GM12892 (cell line): ENCODE data around the gene NUAK2.

Source experiments
- DNase-seq: peaks from one replicate; pipeline ENCODE4 v3.0.0; 2011; ENCODE audit not compliant: insufficient read length
- FAIRE-seq: peaks from 2 replicates; lab custom pipeline; 2011; peaks lifted over from hg19 to GRCh38; lab: Jason Lieb, UNC
- POLR2A ChIP-seq: IDR thresholded peaks from 2 replicates; pipeline ENCODE4 v1.6.1; 2011; ENCODE audit warnings: low read depth, low read length, control low read depth
- POLR2AphosphoS5 ChIP-seq: IDR thresholded peaks from 2 replicates; pipeline ENCODE4 v1.6.1; 2011; ENCODE audit warnings: low read depth, low read length, control low read depth
- TAF1 ChIP-seq: IDR thresholded peaks from 2 replicates; pipeline ENCODE4 v1.6.1; 2011; ENCODE audit warnings: low read depth, mild to moderate bottlenecking, control low read depth, low read length, borderline replicate concordance

NUAK2 gene

DNA sequence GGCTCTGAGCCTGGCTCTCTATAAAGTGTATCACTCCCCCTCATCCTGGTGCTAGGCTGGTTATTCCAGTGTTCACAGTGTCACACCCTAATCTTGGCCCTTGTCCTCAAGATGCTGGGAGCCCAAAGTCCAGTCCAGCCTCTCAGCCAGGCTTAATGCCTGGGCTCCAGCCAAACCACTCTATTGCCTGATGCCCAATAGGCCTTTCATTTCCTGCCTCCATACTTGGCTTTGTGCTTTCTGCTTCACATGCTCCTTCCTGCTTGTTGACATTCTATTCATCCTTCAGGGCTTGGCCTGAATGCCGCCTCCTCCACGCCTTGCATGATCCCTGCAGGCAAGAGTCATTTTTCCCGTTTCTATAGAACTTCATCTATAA lies 33.5 kb upstream of the NUAK2 start:
- no peak for FAIRE-seq
- TF ChIP-seq POLR2A (no peak), TAF1 (no peak), POLR2AphosphoS5 (no peak)
- DNase-seq = no peak

DNA sequence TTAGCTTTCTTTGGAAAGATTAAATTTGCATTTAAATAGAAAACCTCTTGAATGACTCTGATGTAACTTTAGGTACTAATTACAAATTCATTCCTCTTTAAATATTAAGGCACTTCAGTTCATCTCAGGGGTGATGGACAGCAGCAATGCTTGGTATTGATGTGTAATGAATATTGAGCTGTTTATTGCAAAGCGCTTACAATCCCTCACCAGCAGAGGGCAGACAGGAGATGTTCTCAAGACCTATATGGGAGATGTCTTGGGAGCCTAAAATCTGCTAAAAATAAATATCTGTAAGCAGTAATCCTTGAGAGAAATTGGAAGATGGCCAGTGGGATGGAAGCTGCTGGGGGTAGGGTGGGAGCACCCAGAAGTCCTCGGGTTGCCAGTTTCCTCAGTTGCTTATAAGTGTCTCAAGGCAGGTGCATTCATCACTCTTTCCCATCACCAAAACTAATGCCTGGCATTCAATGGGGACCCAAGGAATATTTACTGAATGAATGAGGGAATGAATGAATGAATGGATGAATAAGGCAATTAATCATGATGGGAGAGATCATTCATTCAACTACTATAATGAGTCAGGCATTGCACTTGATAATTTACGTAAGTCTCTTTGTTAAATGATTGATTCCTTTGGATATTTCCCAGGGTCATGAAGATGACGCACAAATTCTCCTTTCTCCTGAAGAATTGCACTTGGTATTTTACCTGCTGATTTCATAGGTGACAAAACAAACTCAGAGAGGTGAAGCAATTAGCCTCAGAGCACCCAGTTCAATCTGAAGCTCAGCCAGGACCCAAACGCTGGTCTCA lies 32.9 kb upstream of the NUAK2 start:
- FAIRE-seq = no peak
- DNase-seq = no peak
- no peak for TF ChIP-seq POLR2A
- no peak for TF ChIP-seq POLR2AphosphoS5
- TF ChIP-seq TAF1 = no peak

DNA sequence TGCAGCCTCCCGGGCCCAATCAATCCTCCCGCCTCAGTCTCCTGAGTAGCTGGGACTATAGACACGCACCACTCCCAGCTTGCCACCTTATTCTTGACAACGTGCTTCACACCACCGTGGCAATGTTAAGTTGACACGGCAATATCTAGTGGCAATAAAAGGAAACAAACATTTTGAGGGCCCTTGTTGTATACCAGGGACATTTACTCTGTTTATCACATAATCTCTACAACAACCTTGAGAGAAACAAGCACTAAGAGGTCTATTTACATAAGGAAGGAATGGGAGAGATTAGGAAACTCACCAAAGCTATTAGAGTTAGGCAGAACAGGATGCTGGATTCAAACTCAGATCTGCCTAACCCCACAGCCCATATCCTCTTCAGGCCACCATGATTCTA lies 32.1 kb upstream of the NUAK2 start:
- FAIRE-seq (no peak), DNase-seq (no peak)
- TF ChIP-seq TAF1 (no peak), POLR2AphosphoS5 (no peak), POLR2A (no peak)

DNA sequence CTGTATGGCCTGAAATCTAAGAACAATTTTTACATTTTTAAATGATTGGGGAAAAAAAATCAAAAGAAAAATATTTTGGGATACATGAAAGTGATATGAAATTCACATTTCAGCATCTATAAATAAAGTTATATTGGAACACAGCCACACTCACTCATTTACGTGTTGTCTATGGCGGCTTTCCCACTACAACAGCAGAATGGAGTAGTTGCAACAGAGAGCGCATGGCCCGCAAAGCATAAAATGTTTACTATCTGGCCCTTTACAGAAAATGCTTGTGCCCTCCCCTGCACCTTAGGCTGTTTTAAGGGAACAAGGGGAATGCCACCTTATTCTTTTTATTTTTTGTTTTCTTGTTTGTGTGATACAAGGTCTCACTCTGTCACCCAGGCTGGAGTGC lies 31.6 kb upstream of the NUAK2 start:
- DNase-seq (no peak), FAIRE-seq (no peak)
- TF ChIP-seq POLR2A = no peak
- no peak for TF ChIP-seq TAF1
- TF ChIP-seq POLR2AphosphoS5 = no peak

DNA sequence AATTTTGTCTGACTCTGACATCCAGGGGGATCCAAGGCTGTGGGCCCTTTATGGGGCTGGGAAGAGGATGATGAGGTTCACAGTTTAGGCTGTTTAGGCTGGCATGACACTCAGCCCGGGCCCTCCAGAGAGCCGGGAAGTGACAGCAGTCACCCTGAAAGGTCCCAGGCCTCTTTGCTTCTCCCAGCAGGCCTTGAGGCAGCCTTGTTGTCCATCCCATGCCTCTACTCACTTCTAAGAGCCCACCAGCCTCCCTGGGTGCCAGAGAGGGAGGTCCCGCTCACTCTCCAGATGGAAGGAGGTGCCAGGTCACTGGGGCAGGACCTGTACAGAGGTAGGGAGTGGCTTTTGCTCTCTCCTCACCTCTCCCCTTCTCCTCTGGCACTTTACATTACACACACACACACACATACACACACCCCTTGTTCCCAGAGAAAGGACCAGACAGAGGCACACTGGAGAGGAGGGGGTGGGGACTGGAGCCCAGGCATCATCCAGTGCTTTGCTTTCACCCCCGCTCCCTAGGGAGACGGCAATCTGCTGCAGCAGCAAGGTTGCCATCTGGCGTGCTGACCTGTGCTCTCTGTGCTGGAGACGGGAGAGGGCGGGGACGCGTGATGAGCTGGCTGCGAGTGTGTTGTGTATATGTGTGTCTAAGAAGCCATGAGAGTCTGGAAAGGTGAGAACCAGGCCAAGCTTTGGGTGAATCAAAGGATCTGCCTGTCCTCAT lies 30.6 kb upstream of the NUAK2 start:
- DNase-seq (no peak), FAIRE-seq (no peak)
- TF ChIP-seq POLR2AphosphoS5 = no peak

DNA sequence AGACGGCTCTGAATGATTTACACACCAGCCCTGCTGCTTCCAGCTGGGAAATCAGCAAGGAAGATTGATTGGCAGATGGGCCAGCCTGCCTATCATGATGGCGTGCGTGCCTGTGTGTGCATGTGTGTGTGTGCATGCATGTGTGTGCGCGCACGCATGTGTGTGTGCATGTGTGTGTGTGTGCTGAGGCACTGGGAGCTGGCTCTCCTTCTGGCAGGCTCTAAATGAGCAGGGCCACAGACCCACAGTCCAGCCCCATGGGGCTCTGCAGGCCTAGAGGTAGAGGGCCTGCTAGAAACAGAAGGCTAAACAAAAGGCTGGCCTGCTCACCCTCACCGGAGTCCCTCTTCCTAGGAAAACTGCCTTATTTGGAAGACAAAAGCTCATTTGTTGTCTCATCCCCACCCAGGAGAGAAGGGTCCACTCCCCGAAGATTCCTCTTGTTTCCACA lies 29.2 kb upstream of the NUAK2 start:
- FAIRE-seq = no peak
- TF ChIP-seq TAF1 (no peak), POLR2A (no peak), POLR2AphosphoS5 (no peak)
- DNase-seq = no peak

DNA sequence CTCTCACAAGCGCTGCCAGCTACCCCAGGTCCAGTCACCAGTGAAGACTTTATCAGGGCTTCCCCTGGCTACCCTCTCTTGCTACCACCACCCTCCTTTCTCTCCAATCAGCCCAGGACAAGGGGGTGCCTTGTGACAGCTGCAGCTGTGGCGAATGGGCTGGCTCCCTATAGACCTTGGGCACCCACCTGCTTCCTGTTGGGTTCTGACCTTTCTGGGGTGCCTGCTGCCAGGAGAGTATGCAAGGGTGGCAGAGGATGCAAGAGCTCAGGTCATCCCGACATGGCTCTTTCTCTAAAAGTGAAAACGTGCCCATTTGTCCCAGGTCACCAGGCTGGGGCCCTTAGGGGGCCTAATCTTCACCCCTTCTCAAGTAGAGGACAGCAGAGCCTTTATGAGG lies 28.6 kb upstream of the NUAK2 start:
- TF ChIP-seq TAF1 (no peak), POLR2AphosphoS5 (no peak), POLR2A (no peak)
- FAIRE-seq (no peak), DNase-seq (no peak)

DNA sequence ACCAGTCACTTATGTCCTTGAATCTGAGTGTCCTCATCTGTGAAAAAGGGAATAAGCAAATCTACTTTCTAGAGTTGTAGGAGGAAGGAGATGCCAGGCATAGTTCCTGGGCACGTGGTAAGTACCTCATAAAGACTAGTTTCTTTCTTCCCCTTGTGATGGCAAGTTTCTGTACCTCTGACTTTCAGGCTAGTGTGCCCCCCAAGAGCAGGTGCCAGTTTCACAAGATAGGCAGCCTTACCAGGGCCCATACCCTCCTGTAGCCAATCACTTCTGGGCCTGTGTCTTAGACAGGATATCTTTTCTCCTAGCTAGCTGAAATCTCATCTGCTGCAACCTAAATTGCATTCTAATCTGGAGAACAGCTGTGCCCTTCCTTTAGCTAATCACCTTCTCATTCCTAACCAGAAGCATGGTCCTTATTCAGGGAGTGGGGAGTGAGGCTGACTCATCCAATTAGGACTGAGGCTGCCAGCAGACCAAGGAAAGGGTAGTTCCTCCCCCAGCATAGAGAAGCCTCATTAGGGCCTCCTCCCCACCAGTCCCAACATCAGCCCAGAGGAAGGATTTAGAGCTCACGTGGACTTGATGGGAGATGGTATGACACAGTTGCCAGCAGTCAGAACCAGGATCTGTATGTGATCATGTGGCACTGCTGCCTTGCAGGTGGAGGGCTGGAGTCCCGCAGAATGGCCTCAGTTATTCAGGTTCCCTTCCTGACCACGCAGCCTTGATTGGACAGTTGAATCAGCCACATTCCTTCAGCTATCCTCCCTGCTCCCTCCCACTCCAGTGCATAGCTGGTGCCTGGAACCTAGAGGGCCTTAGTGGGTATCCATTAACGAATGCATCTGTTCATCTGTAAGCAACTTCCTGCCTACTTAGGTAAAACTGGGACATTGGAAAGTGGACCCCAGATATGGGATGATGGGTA lies 27.3 kb upstream of the NUAK2 start:
- TF ChIP-seq POLR2AphosphoS5 = no peak
- no peak for TF ChIP-seq POLR2A
- no peak for TF ChIP-seq TAF1
- DNase-seq = no peak
- no peak for FAIRE-seq

DNA sequence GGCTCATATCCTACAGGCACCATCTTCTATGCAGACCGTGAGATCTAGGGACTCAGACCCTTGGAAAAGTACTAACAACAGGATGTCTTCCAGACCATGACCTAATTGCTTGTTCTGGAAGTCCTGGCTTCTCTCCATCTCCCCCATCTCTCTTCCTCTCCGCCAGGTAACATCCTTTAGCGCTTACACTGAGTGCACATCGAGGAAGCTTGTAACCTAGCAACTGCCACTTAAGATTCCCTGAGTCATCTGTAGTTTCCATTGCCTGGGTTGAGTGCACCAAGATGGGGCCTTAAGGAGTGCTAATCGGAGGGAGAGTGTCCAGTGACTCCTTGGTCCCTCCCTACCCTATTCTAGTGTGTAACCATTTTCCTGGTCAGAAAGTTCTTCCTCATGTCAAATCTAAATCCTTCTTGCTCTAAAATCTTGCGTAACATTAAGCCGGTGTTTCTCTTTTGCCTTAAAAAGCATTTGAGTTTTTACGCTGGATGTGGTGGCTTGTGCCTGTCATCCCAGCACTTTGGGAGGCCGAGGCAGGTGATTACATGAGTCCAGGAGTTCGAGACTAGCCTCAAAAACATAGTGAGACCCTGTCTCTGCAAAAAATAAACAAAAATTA lies 25.5 kb upstream of the NUAK2 start:
- no peak for FAIRE-seq
- DNase-seq = no peak
- TF ChIP-seq TAF1 = no peak

DNA sequence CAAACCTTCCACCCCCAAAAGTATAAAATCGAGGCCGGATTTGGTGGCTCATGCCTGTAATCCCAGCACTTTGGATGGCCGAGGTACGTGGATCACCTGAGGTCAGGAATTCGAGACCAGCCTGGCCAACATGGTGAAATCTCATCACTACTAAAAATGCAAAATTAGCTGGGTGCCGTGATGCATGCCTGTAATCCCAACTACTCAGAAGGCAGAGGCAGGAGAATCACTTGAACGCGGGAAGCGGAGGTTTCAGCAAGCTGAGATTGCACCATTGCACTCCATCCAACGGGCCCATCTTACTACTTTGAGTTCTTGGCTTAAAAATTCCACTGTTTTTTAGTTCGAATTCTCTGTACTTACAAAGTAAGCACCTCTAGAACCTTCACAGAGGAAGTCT lies 24.2 kb upstream of the NUAK2 start:
- TF ChIP-seq POLR2A = no peak
- no peak for TF ChIP-seq TAF1
- no peak for TF ChIP-seq POLR2AphosphoS5
- no peak for DNase-seq
- no peak for FAIRE-seq

DNA sequence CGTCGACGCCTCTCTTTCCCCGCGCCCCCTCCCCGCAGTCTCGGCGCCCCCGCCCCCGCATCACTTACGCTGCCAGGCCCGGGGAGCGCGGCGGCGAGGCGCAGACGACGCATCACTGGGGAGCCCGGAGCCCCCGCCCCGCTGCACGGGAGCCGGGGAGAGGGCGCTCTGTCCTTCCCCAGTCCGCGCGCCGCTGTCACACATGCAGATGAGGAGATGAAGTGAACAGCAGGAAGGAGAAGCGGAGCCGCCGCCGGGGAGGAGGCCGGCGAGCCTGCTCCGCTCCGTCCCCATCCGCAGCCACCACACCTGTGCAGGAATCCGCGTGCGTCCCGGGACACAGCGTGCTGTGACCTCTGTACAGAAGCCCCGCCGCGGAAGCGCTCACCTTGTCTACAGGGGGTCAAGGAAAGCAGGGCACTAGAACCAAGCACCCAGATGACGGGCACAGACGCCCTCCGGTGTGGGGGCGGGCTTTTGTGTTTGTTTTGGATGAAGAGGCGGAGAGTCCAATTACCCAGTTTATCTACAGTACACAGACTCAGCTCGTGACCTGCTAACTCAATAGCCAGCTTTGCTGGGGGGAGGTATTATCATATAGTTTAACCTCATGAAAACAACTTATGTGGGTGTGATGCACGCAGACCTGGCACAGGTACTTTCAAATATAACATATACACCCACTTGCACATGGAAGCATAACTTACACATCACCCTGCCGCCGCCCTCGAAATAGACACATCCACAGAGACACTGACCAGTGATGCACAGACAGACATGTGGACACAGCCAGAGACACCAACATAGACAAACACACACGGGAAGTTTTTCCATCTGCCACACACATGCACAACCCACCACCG lies 22.8 kb upstream of the NUAK2 start:
- no peak for FAIRE-seq
- TF ChIP-seq TAF1 (no peak), POLR2A (no peak), POLR2AphosphoS5 (no peak)

More for the DNA sequence above, 22.8 kb upstream of the NUAK2 start:
- no peak for DNase-seq
